ENCODE results near the gene WNT9A.

The WNT9A gene

GRCh38 chr1:227954163-227954850 lies 6.6 kb upstream of the WNT9A start:
- TF ChIP-seq CTCF (IDR thresholded peaks at IDR 0.05; ENCODE audit: extremely low read depth, insufficient read depth, missing control alignments) = no peak
- in situ Hi-C loops (cut with MboI; ENCODE audit: low pct_unique_long_range_greater_than_20kb, low sequenced_read_pairs, unreplicated experiment) = no loop called here
- DNase-seq (ENCODE audit: low spot score) = no peak

- in situ Hi-C loops (cut with MboI; ENCODE audit: low pct_unique_long_range_greater_than_20kb, low sequenced_read_pairs, unreplicated experiment) = no loop called here
- no peak for DNase-seq (ENCODE audit: low spot score)
- no peak for TF ChIP-seq CTCF (IDR thresholded peaks at IDR 0.05; ENCODE audit: extremely low read depth, insufficient read depth, missing control alignments)
Observed at GRCh38 chr1:227953022-227953412, 5.3 kb upstream of the WNT9A start.

DNA sequence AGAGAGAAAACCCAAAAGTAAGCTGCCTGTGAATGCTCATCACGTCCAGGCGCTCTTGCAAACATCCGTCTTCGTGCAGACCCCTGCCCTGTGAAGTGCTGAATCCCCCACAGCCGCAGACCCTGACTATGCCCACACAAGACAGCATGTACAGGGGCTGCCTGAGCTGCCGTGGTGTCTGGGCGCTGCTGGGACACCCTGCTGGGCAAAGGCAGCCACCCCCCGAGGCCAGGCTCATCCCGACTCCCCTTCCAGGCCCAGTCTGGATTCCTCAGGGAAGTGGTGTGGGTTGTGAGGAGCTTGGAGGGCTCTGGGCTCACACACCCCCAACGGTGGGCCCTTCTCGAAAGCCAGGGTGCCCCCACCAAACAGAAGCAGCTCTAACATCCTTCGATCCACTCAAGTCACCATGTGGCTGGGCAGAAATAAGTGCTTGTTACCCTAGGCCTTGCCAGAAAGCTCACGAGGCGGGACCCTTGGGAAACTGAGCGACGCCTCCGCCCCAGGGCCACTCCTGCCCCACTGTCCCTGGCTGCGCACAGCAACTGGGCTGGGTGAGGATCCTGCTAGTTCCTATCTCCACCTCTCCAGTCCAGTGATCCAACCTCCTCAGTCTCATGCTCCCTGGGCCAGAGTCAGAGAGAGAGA lies 4.8 kb upstream of the WNT9A start:
- in situ Hi-C loops (cut with MboI; ENCODE audit: low pct_unique_long_range_greater_than_20kb, low sequenced_read_pairs, unreplicated experiment) = no loop called here
- no peak for TF ChIP-seq CTCF (IDR thresholded peaks at IDR 0.05; ENCODE audit: extremely low read depth, insufficient read depth, missing control alignments)
- no peak for DNase-seq (ENCODE audit: low spot score)

GRCh38 chr1:227951624-227952373 lies 4.1 kb upstream of the WNT9A start:
- TF ChIP-seq CTCF (IDR thresholded peaks at IDR 0.05; ENCODE audit: extremely low read depth, insufficient read depth, missing control alignments) = no peak
- in situ Hi-C loops (cut with MboI; ENCODE audit: low pct_unique_long_range_greater_than_20kb, low sequenced_read_pairs, unreplicated experiment) = no loop called here
- no peak for DNase-seq (ENCODE audit: low spot score)

GRCh38 chr1:227950735-227951346 lies 3.1 kb upstream of the WNT9A start:
- in situ Hi-C loops (cut with MboI; ENCODE audit: low pct_unique_long_range_greater_than_20kb, low sequenced_read_pairs, unreplicated experiment) = no loop called here
- TF ChIP-seq CTCF (IDR thresholded peaks at IDR 0.05; ENCODE audit: extremely low read depth, insufficient read depth, missing control alignments) = no peak
- DNase-seq (ENCODE audit: low spot score) = no peak

GRCh38 chr1:227949954-227950734 lies 2.4 kb upstream of the WNT9A start:
- in situ Hi-C loops (cut with MboI; ENCODE audit: low pct_unique_long_range_greater_than_20kb, low sequenced_read_pairs, unreplicated experiment) = no loop called here
- TF ChIP-seq CTCF (IDR thresholded peaks at IDR 0.05; ENCODE audit: extremely low read depth, insufficient read depth, missing control alignments) = no peak
- no peak for DNase-seq (ENCODE audit: low spot score)
